NCI-H748 (cell line): ENCODE results near the gene DLG2.

Source experiments
- DNase-seq: peaks from one replicate; lab custom pipeline; 2025; ENCODE audit not compliant: unreplicated experiment; lab: John Stamatoyannopoulos, UW

Gene DLG2

GRCh38 chr11:85475660-85476517 lies 151.3 kb downstream of the DLG2 start:
- no peak for DNase-seq

- DNase-seq, result no peak
Observed at GRCh38 chr11:85472953-85473352, 154.2 kb downstream of the DLG2 start.

GRCh38 chr11:85464283-85464682 lies 162.9 kb downstream of the DLG2 start:
- peak; percentile 0 for DNase-seq

- no peak for DNase-seq
Observed at GRCh38 chr11:85459304-85459703, 167.8 kb downstream of the DLG2 start.

- DNase-seq, result no peak
Observed at GRCh38 chr11:85444479-85444878, 182.7 kb downstream of the DLG2 start.

GRCh38 chr11:85440273-85440672 lies 186.9 kb downstream of the DLG2 start:
- no peak for DNase-seq

- DNase-seq, result no peak
Observed at GRCh38 chr11:85438328-85438727, 188.8 kb downstream of the DLG2 start.

GRCh38 chr11:85431319-85431718 lies 195.8 kb downstream of the DLG2 start:
- DNase-seq, result no peak

GRCh38 chr11:85423794-85424193 lies 203.3 kb downstream of the DLG2 start:
- no peak for DNase-seq

- peak; percentile 74 for DNase-seq
Observed at GRCh38 chr11:85423316-85423715, 203.8 kb downstream of the DLG2 start.

- DNase-seq, result no peak
Observed at GRCh38 chr11:85414175-85414574, 213.0 kb downstream of the DLG2 start.

GRCh38 chr11:85407648-85408047 lies 219.5 kb downstream of the DLG2 start:
- DNase-seq, result no peak

GRCh38 chr11:85406841-85407240 lies 220.3 kb downstream of the DLG2 start:
- DNase-seq, result no peak

- DNase-seq, result no peak
Observed at GRCh38 chr11:85406316-85406715, 220.8 kb downstream of the DLG2 start.

GRCh38 chr11:85395515-85396055 lies 231.6 kb downstream of the DLG2 start:
- DNase-seq, result peak; percentile 74

GRCh38 chr11:85394283-85394682 lies 232.9 kb downstream of the DLG2 start:
- peak; percentile 23 for DNase-seq

GRCh38 chr11:85391141-85391540 lies 236.0 kb downstream of the DLG2 start:
- DNase-seq, result no peak

- no peak for DNase-seq
Observed at GRCh38 chr11:85385547-85385946, 241.6 kb downstream of the DLG2 start.

GRCh38 chr11:85385111-85385510 lies 242.0 kb downstream of the DLG2 start:
- no peak for DNase-seq

- DNase-seq, result no peak
Observed at GRCh38 chr11:85379066-85379465, 248.1 kb downstream of the DLG2 start.

GRCh38 chr11:85377901-85378300 lies 249.2 kb downstream of the DLG2 start:
- DNase-seq, result no peak

- peak; percentile 54 for DNase-seq
Observed at GRCh38 chr11:85359859-85360258, 267.3 kb downstream of the DLG2 start.

- no peak for DNase-seq
Observed at GRCh38 chr11:85355921-85356320, 271.2 kb downstream of the DLG2 start.
